Measurements from ENCODE around the gene HCFC2. TPM values are rescaled to one million over a fixed set of nuclear protein-coding genes. Genes with fewer than 3 reads are reported as not detected.

Gene HCFC2
- total RNA-seq, 2 donors from 2014 or later, result 7.6 to 11.1 TPM

GRCh38 chr12:104132351-104132956 is 68.1 kb downstream of the HCFC2 start:
- no peaks in the 10 kb centered on the region for H3K36me3 ChIP-seq
- H3K27ac ChIP-seq, result no peak overlapping the region
- DNase-seq, result no peak
- intact Hi-C loops (cut with DNase I), result no loop called here
- H3K27me3 ChIP-seq, result no peaks in the 10 kb centered on the region
- H3K4me3 ChIP-seq, result no peak overlapping the region
- no peak overlapping the region for H3K9ac ChIP-seq (ENCODE audit: low read depth in 2 of 2, low read length in 2 of 2)
- H3K9me3 ChIP-seq, result no peaks in the 10 kb centered on the region
- no peaks in the 10 kb centered on the region for H3K4me1 ChIP-seq
- TF ChIP-seq CTCF (IDR thresholded peaks at IDR 0.05), result no peak

- no peak for DNase-seq
- TF ChIP-seq CTCF (IDR thresholded peaks at IDR 0.05), result no peak
- no peak overlapping the region for H3K4me3 ChIP-seq
- H3K9me3 ChIP-seq, result no peaks in the 10 kb centered on the region
- H3K4me1 ChIP-seq, result no peaks in the 10 kb centered on the region
- H3K27me3 ChIP-seq, result no peaks in the 10 kb centered on the region
- H3K27ac ChIP-seq, result no peak overlapping the region
- H3K36me3 ChIP-seq, result no peaks in the 10 kb centered on the region
- intact Hi-C loops (cut with DNase I), result no loop called here
- H3K9ac ChIP-seq (ENCODE audit: low read depth in 2 of 2, low read length in 2 of 2), result no peak overlapping the region
Observed at GRCh38 chr12:104133321-104133720, 69.0 kb downstream of the HCFC2 start.

- intact Hi-C loops (cut with DNase I), result no loop called here
- Histone ChIP-seq H3K9me3 (no peaks in the 10 kb centered on the region), H3K4me1 (no peaks in the 10 kb centered on the region), H3K27me3 (no peaks in the 10 kb centered on the region), H3K27ac (no peak overlapping the region), H3K9ac (ENCODE audit: low read depth in 2 of 2, low read length in 2 of 2) (no peak overlapping the region), H3K36me3 (no peaks in the 10 kb centered on the region), H3K4me3 (no peak overlapping the region)
- TF ChIP-seq CTCF (IDR thresholded peaks at IDR 0.05), result no peak
- no peak for DNase-seq
Observed at GRCh38 chr12:104133866-104134265, 69.5 kb downstream of the HCFC2 start.

- DNase-seq, result no peak
- TF ChIP-seq CTCF (IDR thresholded peaks at IDR 0.05), result no peak
- H3K4me1 ChIP-seq, result no peaks in the 10 kb centered on the region
- H3K9ac ChIP-seq (ENCODE audit: low read depth in 2 of 2, low read length in 2 of 2), result no peak overlapping the region
- H3K27me3 ChIP-seq, result no peaks in the 10 kb centered on the region
- intact Hi-C loops (cut with DNase I), result no loop called here
- no peak overlapping the region for H3K27ac ChIP-seq
- H3K9me3 ChIP-seq, result no peaks in the 10 kb centered on the region
- H3K4me3 ChIP-seq, result no peak overlapping the region
- no peaks in the 10 kb centered on the region for H3K36me3 ChIP-seq
Observed at GRCh38 chr12:104134882-104135281, 70.6 kb downstream of the HCFC2 start.

- no peak for DNase-seq
- Histone ChIP-seq H3K27ac (no peak overlapping the region), H3K4me3 (peak overlapping the region; percentile 75), H3K36me3 (no peaks in the 10 kb centered on the region), H3K9ac (ENCODE audit: low read depth in 2 of 2, low read length in 2 of 2) (peak overlapping the region in 1 of 2 donors; percentile 78), H3K4me1 (no peaks in the 10 kb centered on the region), H3K27me3 (no peaks in the 10 kb centered on the region), H3K9me3 (no peaks in the 10 kb centered on the region)
- no peak for TF ChIP-seq CTCF (IDR thresholded peaks at IDR 0.05)
- intact Hi-C loops (cut with DNase I), result no loop called here
Observed at GRCh38 chr12:104136577-104136976, 72.2 kb downstream of the HCFC2 start.

Measured in colonic mucosa (tissue), 4 donors.